Dendritic cell treated with granulocyte-macrophage colony-stimulating factor and Interleukin-4, amounts not matched to agents 40 ng/mL and 50 ng/mL, for 4 days (primary cell): ENCODE data around the gene GBE1.

ENCODE experiments used
- H3K27ac Mint-ChIP-seq: one replicate; pipeline ENCODE4 v1.8.0; 2022; ENCODE audit warnings: mild to moderate bottlenecking, mixed read lengths
- H3K27me3 Mint-ChIP-seq: one replicate; pipeline ENCODE4 v1.8.0; 2022; ENCODE audit warnings: mild to moderate bottlenecking, mixed read lengths
- H3K36me3 Mint-ChIP-seq: one replicate; pipeline ENCODE4 v1.8.0; 2022; ENCODE audit warnings: low read depth, mixed read lengths
- H3K4me1 Mint-ChIP-seq: one replicate; pipeline ENCODE4 v1.8.0; 2022; ENCODE audit warnings: low read depth, mixed read lengths
- H3K4me3 Mint-ChIP-seq: one replicate; pipeline ENCODE4 v1.8.0; 2022; ENCODE audit warnings: mild to moderate bottlenecking, moderate library complexity, mixed read lengths
- H3K9me3 Mint-ChIP-seq: one replicate; pipeline ENCODE4 v1.8.0; 2022; ENCODE audit warnings: mixed read lengths
- intact Hi-C: fragments of 100-400 bp; cut with micrococcal nuclease; formaldehyde crosslinking; loops from one replicate; pipeline ENCODE4 v1.15.0; 2022

The GBE1 gene

GRCh38 chr3:81466201-81466560, 295.3 kb downstream of the GBE1 start:
- H3K9me3 Mint-ChIP-seq, result no peaks in the 10 kb centered on the region
- intact Hi-C loops, result no loop called here
- H3K4me3 Mint-ChIP-seq, result no peak overlapping the region
- no peaks in the 10 kb centered on the region for H3K4me1 Mint-ChIP-seq
- H3K27ac Mint-ChIP-seq, result no peak overlapping the region
- no peaks in the 10 kb centered on the region for H3K36me3 Mint-ChIP-seq
- H3K27me3 Mint-ChIP-seq, result no peaks in the 10 kb centered on the region

- Mint-ChIP-seq H3K9me3 (no peaks in the 10 kb centered on the region), H3K36me3 (no peaks in the 10 kb centered on the region), H3K4me1 (no peaks in the 10 kb centered on the region), H3K27ac (no peak overlapping the region), H3K27me3 (no peaks in the 10 kb centered on the region), H3K4me3 (no peak overlapping the region)
- intact Hi-C loops, result no loop called here
These were observed 295.8 kb downstream of the GBE1 start for GRCh38 chr3:81465510-81466200.

- no peaks in the 10 kb centered on the region for H3K9me3 Mint-ChIP-seq
- H3K4me3 Mint-ChIP-seq, result no peak overlapping the region
- H3K27me3 Mint-ChIP-seq, result no peaks in the 10 kb centered on the region
- no peaks in the 10 kb centered on the region for H3K4me1 Mint-ChIP-seq
- intact Hi-C loops, result no loop called here
- H3K36me3 Mint-ChIP-seq, result no peaks in the 10 kb centered on the region
- H3K27ac Mint-ChIP-seq, result no peak overlapping the region
These were observed 297.7 kb downstream of the GBE1 start for GRCh38 chr3:81463781-81464180.

- no peaks in the 10 kb centered on the region for H3K4me1 Mint-ChIP-seq
- no peak overlapping the region for H3K27ac Mint-ChIP-seq
- no peak overlapping the region for H3K4me3 Mint-ChIP-seq
These were observed 298.5 kb downstream of the GBE1 start for GRCh38 chr3:81462921-81463320.

GRCh38 chr3:81459733-81460132, 301.7 kb downstream of the GBE1 start:
- H3K27ac Mint-ChIP-seq, result no peak overlapping the region
- no peaks in the 10 kb centered on the region for H3K4me1 Mint-ChIP-seq
- intact Hi-C loops, result no loop called here
- no peaks in the 10 kb centered on the region for H3K36me3 Mint-ChIP-seq
- H3K9me3 Mint-ChIP-seq, result no peaks in the 10 kb centered on the region
- no peaks in the 10 kb centered on the region for H3K27me3 Mint-ChIP-seq
- no peak overlapping the region for H3K4me3 Mint-ChIP-seq

More at GRCh38 chr3:81462921-81463320, 298.5 kb downstream of the GBE1 start:
- H3K9me3 Mint-ChIP-seq, result no peaks in the 10 kb centered on the region
- intact Hi-C loops, result no loop called here
- H3K27me3 Mint-ChIP-seq, result no peaks in the 10 kb centered on the region
- no peaks in the 10 kb centered on the region for H3K36me3 Mint-ChIP-seq

GRCh38 chr3:81452418-81452817, 309.0 kb downstream of the GBE1 start:
- Mint-ChIP-seq H3K4me3 (no peak overlapping the region), H3K4me1 (no peaks in the 10 kb centered on the region), H3K27ac (no peak overlapping the region), H3K27me3 (no peaks in the 10 kb centered on the region), H3K9me3 (no peaks in the 10 kb centered on the region), H3K36me3 (no peaks in the 10 kb centered on the region)
- intact Hi-C loops, result no loop called here

- no peaks in the 10 kb centered on the region for H3K4me1 Mint-ChIP-seq
These were observed 309.8 kb downstream of the GBE1 start for GRCh38 chr3:81451611-81452010.

GRCh38 chr3:81451140-81451539, 310.3 kb downstream of the GBE1 start:
- no peaks in the 10 kb centered on the region for H3K36me3 Mint-ChIP-seq
- no peak overlapping the region for H3K27ac Mint-ChIP-seq
- no peaks in the 10 kb centered on the region for H3K9me3 Mint-ChIP-seq
- no peaks in the 10 kb centered on the region for H3K4me1 Mint-ChIP-seq
- intact Hi-C loops, result no loop called here
- H3K4me3 Mint-ChIP-seq, result no peak overlapping the region
- no peaks in the 10 kb centered on the region for H3K27me3 Mint-ChIP-seq

More at GRCh38 chr3:81451611-81452010, 309.8 kb downstream of the GBE1 start:
- Mint-ChIP-seq H3K4me3 (no peak overlapping the region), H3K9me3 (no peaks in the 10 kb centered on the region), H3K27ac (no peak overlapping the region), H3K27me3 (no peaks in the 10 kb centered on the region), H3K36me3 (no peaks in the 10 kb centered on the region)
- intact Hi-C loops, result no loop called here

GRCh38 chr3:81446806-81447205, 314.6 kb downstream of the GBE1 start:
- H3K27me3 Mint-ChIP-seq, result no peaks in the 10 kb centered on the region
- no peaks in the 10 kb centered on the region for H3K9me3 Mint-ChIP-seq
- no peak overlapping the region for H3K27ac Mint-ChIP-seq
- H3K4me1 Mint-ChIP-seq, result no peaks in the 10 kb centered on the region
- intact Hi-C loops, result no loop called here
- H3K4me3 Mint-ChIP-seq, result no peak overlapping the region
- H3K36me3 Mint-ChIP-seq, result no peaks in the 10 kb centered on the region

GRCh38 chr3:81445712-81446111, 315.7 kb downstream of the GBE1 start:
- no peak overlapping the region for H3K27ac Mint-ChIP-seq
- H3K4me1 Mint-ChIP-seq, result no peaks in the 10 kb centered on the region
- no peaks in the 10 kb centered on the region for H3K27me3 Mint-ChIP-seq
- H3K9me3 Mint-ChIP-seq, result no peaks in the 10 kb centered on the region
- H3K4me3 Mint-ChIP-seq, result no peak overlapping the region
- intact Hi-C loops, result no loop called here
- H3K36me3 Mint-ChIP-seq, result no peaks in the 10 kb centered on the region

- Mint-ChIP-seq H3K9me3 (no peaks in the 10 kb centered on the region), H3K27me3 (no peaks in the 10 kb centered on the region), H3K4me1 (no peaks in the 10 kb centered on the region), H3K36me3 (no peaks in the 10 kb centered on the region), H3K27ac (no peak overlapping the region), H3K4me3 (no peak overlapping the region)
- intact Hi-C loops, result no loop called here
These were observed 316.5 kb downstream of the GBE1 start for GRCh38 chr3:81444817-81445460.

- no peaks in the 10 kb centered on the region for H3K4me1 Mint-ChIP-seq
- H3K9me3 Mint-ChIP-seq, result no peaks in the 10 kb centered on the region
- H3K4me3 Mint-ChIP-seq, result no peak overlapping the region
- no peak overlapping the region for H3K27ac Mint-ChIP-seq
- no peaks in the 10 kb centered on the region for H3K27me3 Mint-ChIP-seq
- H3K36me3 Mint-ChIP-seq, result no peaks in the 10 kb centered on the region
- intact Hi-C loops, result no loop called here
These were observed 317.5 kb downstream of the GBE1 start for GRCh38 chr3:81443958-81444357.

- Mint-ChIP-seq H3K27ac (no peak overlapping the region), H3K4me3 (no peak overlapping the region), H3K9me3 (no peaks in the 10 kb centered on the region), H3K27me3 (no peaks in the 10 kb centered on the region), H3K4me1 (no peaks in the 10 kb centered on the region), H3K36me3 (no peaks in the 10 kb centered on the region)
- intact Hi-C loops, result no loop called here
These were observed 318.0 kb downstream of the GBE1 start for GRCh38 chr3:81443457-81443782.

- H3K4me3 Mint-ChIP-seq, result no peak overlapping the region
- H3K9me3 Mint-ChIP-seq, result no peaks in the 10 kb centered on the region
- no peaks in the 10 kb centered on the region for H3K27me3 Mint-ChIP-seq
- intact Hi-C loops, result no loop called here
- H3K4me1 Mint-ChIP-seq, result no peaks in the 10 kb centered on the region
- H3K27ac Mint-ChIP-seq, result no peak overlapping the region
- no peaks in the 10 kb centered on the region for H3K36me3 Mint-ChIP-seq
These were observed 318.5 kb downstream of the GBE1 start for GRCh38 chr3:81442758-81443456.
